C4-2B (cell line): ENCODE data around the gene WASHC4.

ENCODE experiments used
- ZFX ChIP-seq: fragments of 450-650 bp; IDR thresholded peaks from 2 replicates; pipeline ENCODE4 v1.6.1; 2017
- TF ChIP-seq, protein P1 (sequence below): fragments of 450-650 bp; conservative IDR thresholded peaks from 2 replicates; pipeline ENCODE4 v1.5.1; 2017; ENCODE audit warnings: mild to moderate bottlenecking

- TF ChIP-seq, protein P1, sequence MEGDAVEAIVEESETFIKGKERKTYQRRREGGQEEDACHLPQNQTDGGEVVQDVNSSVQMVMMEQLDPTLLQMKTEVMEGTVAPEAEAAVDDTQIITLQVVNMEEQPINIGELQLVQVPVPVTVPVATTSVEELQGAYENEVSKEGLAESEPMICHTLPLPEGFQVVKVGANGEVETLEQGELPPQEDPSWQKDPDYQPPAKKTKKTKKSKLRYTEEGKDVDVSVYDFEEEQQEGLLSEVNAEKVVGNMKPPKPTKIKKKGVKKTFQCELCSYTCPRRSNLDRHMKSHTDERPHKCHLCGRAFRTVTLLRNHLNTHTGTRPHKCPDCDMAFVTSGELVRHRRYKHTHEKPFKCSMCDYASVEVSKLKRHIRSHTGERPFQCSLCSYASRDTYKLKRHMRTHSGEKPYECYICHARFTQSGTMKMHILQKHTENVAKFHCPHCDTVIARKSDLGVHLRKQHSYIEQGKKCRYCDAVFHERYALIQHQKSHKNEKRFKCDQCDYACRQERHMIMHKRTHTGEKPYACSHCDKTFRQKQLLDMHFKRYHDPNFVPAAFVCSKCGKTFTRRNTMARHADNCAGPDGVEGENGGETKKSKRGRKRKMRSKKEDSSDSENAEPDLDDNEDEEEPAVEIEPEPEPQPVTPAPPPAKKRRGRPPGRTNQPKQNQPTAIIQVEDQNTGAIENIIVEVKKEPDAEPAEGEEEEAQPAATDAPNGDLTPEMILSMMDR: no peak
- no peak for TF ChIP-seq ZFX
Measured at GRCh38 chr12:105167346-105167745, 59.8 kb downstream of the WASHC4 start.
